Mesenchymal stem cell (in vitro differentiated cells and primary cell): Measurements from ENCODE around the gene PAGE2. TPM values are rescaled to one million over a fixed set of nuclear protein-coding genes. Genes with fewer than 3 reads are reported as not detected.
A peak's percentile ranks its signal among the peaks of the same experiment; 100 is the strongest.
"Not testable (repeated sequence)": the region's sequence is repeated elsewhere in the genome, so short reads cannot be mapped to it uniquely, and the experiment has no call there.

Experiments
- DNase-seq: peaks from one replicate; pipeline ENCODE4 v3.0.0-alpha.2; 2013
- H2AFZ ChIP-seq: one replicate; pipeline ENCODE4 v1.6.1; 2013; ENCODE audit warnings: low read depth, mild to moderate bottlenecking, control low read depth, inconsistent platforms, low read length, moderate library complexity
- H2AK5ac ChIP-seq: 2 replicates; pipeline ENCODE4 v1.6.1; 2013; ENCODE audit warnings: low read length, moderate library complexity, mild to moderate bottlenecking, inconsistent platforms; ENCODE audit not compliant: severe bottlenecking
- H2BK120ac ChIP-seq: one replicate; pipeline ENCODE4 v1.6.1; 2013; ENCODE audit warnings: low read depth, mild to moderate bottlenecking, inconsistent platforms, low read length, moderate library complexity
- H2BK12ac ChIP-seq, 2 experiments: one replicate each; pipeline ENCODE4 v1.6.1; 2013; ENCODE audit warnings: inconsistent platforms in 2 of 2, low read length in 2 of 2, mild to moderate bottlenecking in 2 of 2, moderate library complexity in 2 of 2, control low read depth in 1 of 2
- H2BK15ac ChIP-seq: one replicate; pipeline ENCODE4 v1.6.1; 2013; ENCODE audit warnings: mild to moderate bottlenecking, low read depth, inconsistent platforms; ENCODE audit not compliant: poor library complexity, severe bottlenecking
- H2BK5ac ChIP-seq: 2 replicates; pipeline ENCODE4 v1.6.1; 2013; ENCODE audit warnings: low read depth, mild to moderate bottlenecking, low read length, control low read depth, inconsistent platforms; ENCODE audit not compliant: poor library complexity, severe bottlenecking
- H3K14ac ChIP-seq, 2 experiments: one replicate each; pipeline ENCODE4 v1.6.1; 2013; ENCODE audit warnings: inconsistent platforms in 2 of 2, low read length in 2 of 2, control low read depth in 1 of 2, mild to moderate bottlenecking in 1 of 2, moderate library complexity in 1 of 2
- H3K18ac ChIP-seq, 2 experiments: one replicate each; pipeline ENCODE4 v1.6.1; 2013; ENCODE audit warnings: inconsistent platforms in 2 of 2, low read length in 2 of 2, control low read depth in 1 of 2, low read depth in 1 of 2, mild to moderate bottlenecking in 1 of 2
- H3K23ac ChIP-seq, 2 experiments: one replicate each; pipeline ENCODE4 v1.6.1; 2013; ENCODE audit warnings: inconsistent platforms in 2 of 2, low read length in 2 of 2, mild to moderate bottlenecking in 2 of 2, moderate library complexity in 2 of 2, control low read depth in 1 of 2
- H3K27ac ChIP-seq: 2 replicates; pipeline ENCODE4 v1.5.1; 2013; ENCODE audit warnings: mild to moderate bottlenecking, moderate library complexity, low read length, control low read depth, inconsistent platforms; ENCODE audit not compliant: poor library complexity, severe bottlenecking
- H3K27me3 ChIP-seq, 2 experiments: 2 replicates each; pipeline versions ENCODE4 v1.6.1 to v1.7.0; 2013; ENCODE audit warnings: low read length in 2 of 2, mild to moderate bottlenecking in 2 of 2, moderate library complexity in 2 of 2, control low read depth in 1 of 2, inconsistent platforms in 1 of 2; ENCODE audit not compliant: control insufficient read depth in 1 of 2, insufficient read depth in 1 of 2
- H3K36me3 ChIP-seq, 2 experiments: 2 replicates each; pipeline versions ENCODE4 v1.6.1 to v1.7.0; 2013; ENCODE audit warnings: low read length in 2 of 2, control low read depth in 1 of 2, inconsistent platforms in 1 of 2, low read depth in 1 of 2, mild to moderate bottlenecking in 1 of 2; ENCODE audit not compliant: insufficient read depth in 2 of 2, control insufficient read depth in 1 of 2
- H3K4ac ChIP-seq, 2 experiments: one replicate each; pipeline ENCODE4 v1.6.1; 2013; ENCODE audit warnings: inconsistent platforms in 2 of 2, low read length in 2 of 2, mild to moderate bottlenecking in 2 of 2, moderate library complexity in 2 of 2, control low read depth in 1 of 2, low read depth in 1 of 2
- H3K4me1 ChIP-seq: 2 replicates; pipeline ENCODE4 v1.6.1; 2013; ENCODE audit warnings: low read depth, low read length, control low read depth; ENCODE audit not compliant: control insufficient read depth, insufficient read depth
- H3K4me2 ChIP-seq: 2 replicates; pipeline ENCODE4 v1.6.1; 2013; ENCODE audit warnings: low read length, mild to moderate bottlenecking, inconsistent platforms; ENCODE audit not compliant: poor library complexity, severe bottlenecking
- H3K4me3 ChIP-seq, 2 experiments: 2 replicates each; pipeline versions ENCODE4 v1.5.1 to v1.7.0; 2013; ENCODE audit warnings: low read length in 2 of 2, mild to moderate bottlenecking in 2 of 2, control low read depth in 1 of 2, low read depth in 1 of 2; ENCODE audit not compliant: insufficient read depth in 1 of 2
- H3K79me1 ChIP-seq: replicated peaks from 2 replicates; pipeline ENCODE4 v1.6.1; 2013; ENCODE audit warnings: mild to moderate bottlenecking, control low read depth, low read length, inconsistent platforms; ENCODE audit not compliant: poor library complexity, severe bottlenecking
- H3K9ac ChIP-seq: 2 replicates; pipeline ENCODE4 v1.7.0; 2013; ENCODE audit warnings: mild to moderate bottlenecking, low read length, moderate library complexity
- H3K9me3 ChIP-seq: 2 replicates; pipeline ENCODE4 v1.7.0; 2013; ENCODE audit warnings: mild to moderate bottlenecking, low read length; ENCODE audit not compliant: control insufficient read depth
- H4K8ac ChIP-seq: one replicate; pipeline ENCODE4 v1.6.1; 2013; ENCODE audit warnings: inconsistent platforms, mild to moderate bottlenecking, low read length, moderate library complexity
- H4K91ac ChIP-seq: one replicate; pipeline ENCODE4 v1.6.1; 2013; ENCODE audit warnings: mild to moderate bottlenecking, low read length, inconsistent platforms
- WGBS: methylation state at CpG from one replicate; pipeline ENCODE4 v1.1.7; 2013; ENCODE audit warnings: mixed read lengths; 5-methylcytosine and 5-hydroxymethylcytosine counted together
- polyA plus RNA-seq, 2 experiments: library from polyadenylated mRNA; stranded (reverse); fragments of 200-250 nt; gene quantifications; one replicate each; pipeline ENCODE4 v1.2.3, GENCODE V29; 2013

Gene PAGE2
- not detected for polyA plus RNA-seq (2013, experiment 1 of 2)
- not detected for polyA plus RNA-seq (2013, experiment 2 of 2)

GRCh38 chrX:55088795-55089489 is at the start of gene PAGE2:
PAGE2 (plus strand) TSS chrX:55089018; CDS start chrX:55090021, 1,003 bp downstream.
- H3K23ac ChIP-seq, result no peak within 1 kb of the TSS
- no peak within 1 kb of the TSS for H2BK15ac ChIP-seq
- H4K91ac ChIP-seq, result no peak within 1 kb of the TSS
- H3K4ac ChIP-seq, result no peak within 1 kb of the TSS
- H3K27me3 ChIP-seq, result no peaks in the 10 kb centered on the region
- no peaks in the 10 kb centered on the region for H3K79me1 ChIP-seq
- no peak within 1 kb of the TSS for H2AK5ac ChIP-seq
- WGBS, result 96% methylated on average over 30 of the region's 30 CpGs
- H2BK12ac ChIP-seq, result no peak within 1 kb of the TSS
- H3K27ac ChIP-seq, result no peak within 1 kb of the TSS
- no peak within 1 kb of the TSS for H2BK5ac ChIP-seq
- no peak within 1 kb of the TSS for H3K4me2 ChIP-seq
- no peak within 1 kb of the TSS for H3K9ac ChIP-seq
- H2BK120ac ChIP-seq, result no peak within 1 kb of the TSS
- H3K14ac ChIP-seq, result no peak within 1 kb of the TSS
- no peak within 1 kb of the TSS for H3K4me3 ChIP-seq
- DNase-seq, result no peak
- H3K18ac ChIP-seq, result no peak within 1 kb of the TSS
- peaks cover 7% of the 10 kb centered on the region for H3K9me3 ChIP-seq
- H3K36me3 ChIP-seq, result no peaks in the 10 kb centered on the region
- no peak within 1 kb of the TSS for H2AFZ ChIP-seq
- H3K4me1 ChIP-seq, result no peaks in the 10 kb centered on the region
- no peak within 1 kb of the TSS for H4K8ac ChIP-seq

- 28% methylated on average over 2 of the region's 3 CpGs for WGBS
Observed at GRCh38 chrX:55039471-55039870, 49.3 kb upstream of the PAGE2 start.

GRCh38 chrX:55041514-55041913 is 47.3 kb upstream of the PAGE2 start:
- Histone ChIP-seq H2BK5ac (no peak overlapping the region), H3K14ac (no peak overlapping the region), H2BK15ac (no peak overlapping the region), H3K79me1 (no peaks in the 10 kb centered on the region), H3K4me3 (no peak overlapping the region), H3K9me3 (no peaks in the 10 kb centered on the region), H3K36me3 (no peaks in the 10 kb centered on the region), H3K23ac (no peak overlapping the region), H3K18ac (no peak overlapping the region), H2AK5ac (no peak overlapping the region), H3K4me2 (no peak overlapping the region), H3K9ac (no peak overlapping the region), H4K8ac (no peak overlapping the region), H3K27ac (no peak overlapping the region), H3K4ac (no peak overlapping the region), H2BK12ac (no peak overlapping the region), H3K4me1 (no peaks in the 10 kb centered on the region), H2AFZ (no peak overlapping the region), H3K27me3 (peaks cover 0 to 4% of the 10 kb centered on the region in 2 experiments), H2BK120ac (no peak overlapping the region), H4K91ac (no peak overlapping the region)
- 100% methylated on average over 1 of the region's 6 CpGs for WGBS
- no peak for DNase-seq

More at GRCh38 chrX:55039471-55039870, 49.3 kb upstream of the PAGE2 start:
- no peak overlapping the region for H3K4ac ChIP-seq
- H3K4me1 ChIP-seq, result no peaks in the 10 kb centered on the region
- no peak overlapping the region for H2AFZ ChIP-seq
- H2AK5ac ChIP-seq, result no peak overlapping the region
- no peak overlapping the region for H3K9ac ChIP-seq
- no peak overlapping the region for H3K14ac ChIP-seq
- no peak overlapping the region for H4K8ac ChIP-seq
- H3K79me1 ChIP-seq, result no peaks in the 10 kb centered on the region
- no peak overlapping the region for H3K27ac ChIP-seq
- H3K4me3 ChIP-seq, result no peak overlapping the region
- H3K4me2 ChIP-seq, result no peak overlapping the region
- peak; percentile 50 for DNase-seq
- H2BK15ac ChIP-seq, result no peak overlapping the region
- H3K23ac ChIP-seq, result no peak overlapping the region
- H4K91ac ChIP-seq, result no peak overlapping the region
- H2BK120ac ChIP-seq, result no peak overlapping the region
- H3K18ac ChIP-seq, result no peak overlapping the region
- no peak overlapping the region for H2BK5ac ChIP-seq
- H3K9me3 ChIP-seq, result peaks cover 7% of the 10 kb centered on the region
- H2BK12ac ChIP-seq, result no peak overlapping the region
- H3K27me3 ChIP-seq, result peaks cover 0 to 4% of the 10 kb centered on the region in 2 experiments
- H3K36me3 ChIP-seq, result no peaks in the 10 kb centered on the region

GRCh38 chrX:55050599-55050998 is 38.2 kb upstream of the PAGE2 start:
- not testable (repeated sequence) for H3K14ac ChIP-seq, H2BK12ac ChIP-seq, H3K36me3 ChIP-seq, H2BK15ac ChIP-seq, H3K4me2 ChIP-seq, H2AK5ac ChIP-seq, H3K23ac ChIP-seq, H3K4me3 ChIP-seq, H3K4ac ChIP-seq, H3K27ac ChIP-seq, H3K79me1 ChIP-seq, H3K18ac ChIP-seq, H2AFZ ChIP-seq, H4K91ac ChIP-seq, H3K4me1 ChIP-seq, H2BK5ac ChIP-seq, H3K27me3 ChIP-seq, H3K9ac ChIP-seq, H4K8ac ChIP-seq, DNase-seq, H2BK120ac ChIP-seq, H3K9me3 ChIP-seq
- 89% methylated on average over 1 of the region's 2 CpGs for WGBS
